NCI-H1417 treated with DMSO at 0.1 percent for 48 hours (cell line): Measurements from ENCODE around the gene CACNG6.
"Not testable (repeated sequence)": the region's sequence is repeated elsewhere in the genome, so short reads cannot be mapped to it uniquely, and the experiment has no call there.

ENCODE experiments used
- DNase-seq: peaks from one replicate; lab custom pipeline; 2025; lab: John Stamatoyannopoulos, UW

The CACNG6 gene

DNA sequence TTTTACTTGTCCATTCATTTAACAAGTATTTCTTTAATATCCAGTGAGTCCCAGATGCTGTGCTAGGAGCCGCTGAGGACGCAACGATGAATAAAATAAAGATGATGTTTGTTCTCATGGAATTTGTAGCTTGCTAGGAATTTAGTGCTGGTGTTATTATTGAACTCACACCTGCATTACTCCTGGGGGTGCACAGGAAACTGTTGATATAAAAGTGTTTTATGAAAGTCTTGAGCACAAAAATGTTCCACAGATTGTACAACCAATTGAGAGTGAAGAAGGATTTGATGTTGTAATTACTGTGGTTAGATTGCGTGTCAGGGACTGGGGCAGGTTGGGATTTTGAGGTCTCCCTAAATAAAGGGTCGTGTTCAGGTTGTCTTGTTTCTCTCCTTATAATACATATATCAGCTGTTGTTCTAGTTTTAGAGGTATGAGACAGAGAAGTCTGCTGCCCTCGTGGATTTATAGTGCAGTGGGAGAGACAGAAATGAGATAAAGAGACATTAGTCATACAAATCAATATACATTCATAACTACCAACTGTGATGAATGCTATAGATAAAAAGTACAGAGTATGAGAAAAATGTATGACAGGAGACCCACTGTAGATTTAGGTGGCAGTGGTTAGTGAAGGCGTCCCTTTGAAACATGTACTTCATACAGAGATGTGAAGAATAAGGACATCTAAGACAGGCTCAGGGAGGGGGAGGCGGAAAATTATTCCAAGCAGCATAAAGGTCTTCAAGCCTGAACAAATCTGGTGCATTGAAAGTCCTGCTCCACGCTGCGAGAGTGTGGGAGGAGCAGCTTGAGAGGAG lies 11.3 kb downstream of the CACNG6 start:
- DNase-seq: no peak

- DNase-seq: no peak
Observed at GRCh38 chr19:54009440-54009839, 18.0 kb downstream of the CACNG6 start.

GRCh38 chr19:54010474-54010873 lies 19.0 kb downstream of the CACNG6 start:
- DNase-seq: no peak

- DNase-seq: no peak
Observed at GRCh38 chr19:54011507-54012211, 20.2 kb downstream of the CACNG6 start.

DNA sequence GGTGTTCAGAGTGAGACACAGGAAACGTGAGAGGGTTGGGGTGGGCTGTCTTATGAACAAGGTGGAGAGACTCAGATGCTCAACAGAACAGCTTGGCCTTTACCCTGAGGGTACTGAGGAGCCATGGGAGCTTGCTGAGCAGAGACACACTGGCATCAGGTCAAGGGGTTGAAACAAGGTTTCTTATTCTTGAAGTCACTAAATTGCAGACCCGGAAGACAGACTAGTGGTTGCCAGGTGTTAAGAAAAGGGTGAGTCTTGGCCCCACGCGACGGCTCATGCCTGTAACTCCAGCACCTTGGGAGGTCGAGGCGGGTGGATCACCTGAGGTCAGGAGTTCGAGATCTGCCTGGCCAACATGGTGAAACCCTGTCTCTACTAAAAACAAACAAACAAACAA lies 22.4 kb downstream of the CACNG6 start:
- no peak for DNase-seq

- no peak for DNase-seq
Observed at GRCh38 chr19:54014920-54015560, 23.6 kb downstream of the CACNG6 start.

DNA sequence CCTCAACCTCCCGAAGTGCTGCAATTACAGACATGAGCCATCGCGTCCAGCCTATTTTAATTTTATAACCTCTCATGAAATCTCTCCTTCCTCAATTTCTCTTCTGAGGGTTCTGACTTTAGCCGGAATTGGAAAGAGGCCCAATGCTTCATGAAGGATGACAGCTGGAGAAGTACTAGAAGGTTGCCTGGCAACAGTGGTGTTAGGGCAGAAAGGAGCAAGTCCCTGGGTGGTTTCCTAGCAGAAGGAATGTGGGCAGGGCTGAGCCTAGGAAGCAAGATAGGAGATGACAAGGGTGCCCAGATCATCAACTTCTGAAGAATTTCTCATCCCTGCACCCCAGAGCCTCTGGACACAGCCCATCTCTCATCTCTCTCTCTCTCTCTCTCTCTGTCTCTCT lies 25.8 kb downstream of the CACNG6 start:
- DNase-seq: no peak

DNA sequence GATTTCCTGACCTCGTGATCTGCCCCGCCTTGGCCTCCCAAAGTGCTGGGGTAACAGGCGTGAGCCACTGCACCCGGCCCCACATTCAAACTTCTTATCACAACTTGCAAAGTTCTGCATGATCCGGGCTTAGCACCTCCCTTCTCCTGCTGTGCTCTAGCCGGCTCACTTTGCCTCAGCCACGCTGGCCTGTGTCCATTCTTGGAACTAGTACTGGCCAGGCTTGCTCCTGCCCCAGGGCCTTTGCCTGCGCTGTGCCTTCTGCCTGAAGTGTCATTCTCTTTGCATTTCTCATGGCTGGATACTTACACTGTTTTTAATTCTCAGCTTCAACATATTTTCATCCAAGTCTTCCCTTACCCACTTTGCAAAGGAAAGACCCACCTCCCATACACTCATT lies 29.9 kb downstream of the CACNG6 start:
- DNase-seq: no peak

DNA sequence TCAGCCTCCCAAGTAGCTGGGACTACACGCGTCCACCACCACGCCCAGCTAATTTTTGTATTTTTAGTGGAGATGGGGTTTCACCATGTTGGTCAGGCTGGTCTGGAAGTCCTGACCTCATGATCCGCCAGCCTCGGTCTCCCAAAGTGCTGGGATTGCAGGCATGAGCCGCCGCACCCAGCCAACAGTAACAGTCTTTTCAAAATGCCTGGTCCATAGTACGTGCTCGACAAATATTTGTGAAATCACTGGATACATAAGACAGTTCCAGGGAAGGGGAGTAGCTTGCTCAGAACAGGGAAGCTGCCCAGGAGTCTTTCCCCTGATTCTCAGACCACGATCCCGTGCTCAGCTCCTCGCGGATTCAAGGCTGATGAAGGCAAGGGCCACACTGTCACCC lies 30.5 kb downstream of the CACNG6 start:
- no peak for DNase-seq

DNA sequence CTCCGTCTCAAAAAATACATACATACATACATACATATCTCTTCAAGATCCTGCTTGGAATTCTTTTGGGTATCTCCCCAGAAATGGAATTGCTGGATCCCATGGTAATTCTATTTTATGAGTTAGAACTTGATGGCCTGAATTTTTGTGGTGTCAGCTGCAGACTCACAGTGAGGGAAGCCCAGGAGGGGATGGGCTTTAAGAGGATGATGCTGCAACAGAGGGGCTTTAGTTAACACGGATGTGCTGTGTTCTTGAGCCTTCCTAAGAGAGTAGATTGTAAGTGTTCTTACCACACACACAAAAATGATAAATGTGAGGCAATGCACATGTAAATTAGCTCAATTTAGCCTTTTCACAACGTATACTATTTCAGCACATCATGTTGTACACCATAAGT lies 31.8 kb downstream of the CACNG6 start:
- no peak for DNase-seq

DNA sequence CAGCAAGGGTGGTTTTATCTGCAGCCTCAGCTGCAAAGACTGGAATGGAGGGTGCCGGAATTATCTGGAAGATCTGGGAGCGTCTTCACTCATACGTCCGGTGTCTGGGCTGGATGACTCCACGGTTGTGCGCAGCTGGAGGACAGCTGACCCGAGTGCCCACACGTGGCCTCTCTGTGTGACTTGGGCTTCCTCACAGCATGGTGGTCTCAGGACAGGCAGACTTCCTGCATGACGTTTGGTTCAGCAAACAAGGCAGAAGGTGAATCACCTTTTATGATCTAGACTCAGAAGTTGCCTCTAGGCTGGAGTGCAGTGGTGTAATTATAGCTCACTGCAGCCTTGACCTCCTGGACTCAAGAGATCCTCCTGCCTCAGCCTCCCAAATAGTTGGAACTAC lies 33.2 kb downstream of the CACNG6 start:
- no peak for DNase-seq

DNA sequence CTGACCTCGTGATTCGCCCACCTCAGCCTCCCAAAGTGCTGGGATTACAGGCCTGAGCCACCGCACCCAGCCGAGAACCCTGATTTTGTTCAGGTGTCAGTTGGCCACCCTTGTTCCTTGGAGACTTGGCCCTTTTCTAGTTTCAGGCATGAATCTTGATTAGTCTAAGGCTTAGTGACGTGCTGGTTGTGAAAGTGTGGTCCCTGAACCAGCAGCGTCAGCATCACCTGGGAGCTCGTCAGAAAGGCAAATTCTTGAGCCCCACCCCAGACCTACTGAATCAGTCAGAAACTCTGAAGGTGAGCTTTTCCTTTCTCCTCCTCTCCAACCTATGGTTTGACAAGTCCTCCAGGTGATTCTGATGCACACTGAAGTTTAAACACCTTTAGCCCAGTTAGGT lies 35.2 kb downstream of the CACNG6 start:
- no peak for DNase-seq

DNA sequence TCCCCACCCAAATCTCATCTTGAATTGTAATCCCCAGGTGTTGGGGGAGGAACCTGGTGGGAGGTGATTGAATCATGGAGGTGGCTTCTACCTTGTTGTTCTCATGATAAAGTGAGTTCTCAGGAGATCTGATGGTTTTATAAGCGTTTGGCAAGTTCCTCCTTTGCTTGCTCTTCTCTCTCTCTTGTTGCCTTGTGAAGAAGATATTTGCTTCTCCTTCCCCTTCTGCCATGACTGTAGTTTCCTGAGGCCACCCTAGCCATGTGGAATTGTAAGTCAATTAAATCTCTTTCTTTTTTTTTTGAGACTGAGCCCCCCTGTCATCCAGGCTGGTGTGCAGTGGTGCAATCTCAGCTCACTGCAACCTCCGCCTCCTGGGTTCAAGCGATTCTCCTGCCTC lies 37.9 kb downstream of the CACNG6 start:
- DNase-seq: no peak

DNA sequence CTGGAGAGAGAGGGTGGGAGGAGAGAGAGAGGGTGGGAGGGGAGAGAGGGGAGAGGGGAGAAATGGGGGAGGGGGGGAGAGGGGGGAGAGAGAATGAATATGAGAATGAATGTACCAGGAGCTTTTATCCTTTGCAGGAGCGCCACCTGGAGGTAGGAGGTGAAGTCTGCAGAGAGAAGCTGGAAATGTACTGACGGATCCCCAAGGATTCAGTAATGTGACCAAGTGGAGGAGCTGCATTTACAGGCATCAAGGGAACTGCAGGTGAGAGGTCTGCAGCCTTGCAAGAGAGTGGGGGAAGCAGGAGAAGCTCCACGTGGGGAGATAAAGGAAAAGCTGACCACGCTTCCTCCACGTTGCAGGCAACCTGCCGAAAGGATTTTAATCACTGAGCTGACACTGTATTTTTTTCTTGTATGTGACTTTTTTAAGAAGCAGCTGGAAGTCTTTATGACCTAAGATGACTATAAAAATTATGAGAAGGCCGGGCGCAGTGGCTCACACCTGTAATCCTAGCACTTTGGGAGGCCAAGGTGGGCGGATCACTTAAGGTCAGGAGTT lies 38.6 kb downstream of the CACNG6 start:
- DNase-seq: no peak

DNA sequence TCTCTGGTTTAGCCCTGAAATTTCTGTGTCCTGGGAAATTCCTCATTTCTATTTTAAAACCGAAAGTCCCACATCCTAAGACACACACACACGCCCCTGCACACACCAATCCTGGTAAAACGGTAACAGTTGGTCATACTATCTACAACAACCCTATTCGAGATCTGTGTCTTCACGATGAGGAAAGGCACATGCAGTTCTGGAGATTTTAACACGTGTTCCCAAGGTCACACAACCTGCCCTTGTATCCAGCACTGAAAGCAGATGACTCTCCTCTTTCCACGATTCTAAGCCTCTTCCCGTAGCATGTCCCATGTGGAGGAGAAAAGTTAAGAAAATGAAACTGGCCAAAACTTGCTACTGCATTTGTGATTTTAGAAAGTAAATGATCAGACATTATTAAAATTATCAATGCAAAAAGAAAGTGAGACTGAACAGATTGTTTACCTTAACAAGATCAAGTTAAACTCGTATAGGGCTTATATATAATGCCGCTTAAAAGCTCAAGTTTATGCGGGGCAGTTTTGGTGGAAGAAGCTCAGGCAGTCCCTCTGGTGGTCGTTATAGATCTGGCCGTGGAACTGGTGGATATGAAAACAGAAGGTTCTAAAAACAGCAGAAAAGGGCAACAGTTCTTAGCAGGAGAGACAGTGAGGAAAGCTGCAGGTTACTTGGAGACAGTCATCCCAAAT lies 39.6 kb downstream of the CACNG6 start:
- DNase-seq: no peak

DNA sequence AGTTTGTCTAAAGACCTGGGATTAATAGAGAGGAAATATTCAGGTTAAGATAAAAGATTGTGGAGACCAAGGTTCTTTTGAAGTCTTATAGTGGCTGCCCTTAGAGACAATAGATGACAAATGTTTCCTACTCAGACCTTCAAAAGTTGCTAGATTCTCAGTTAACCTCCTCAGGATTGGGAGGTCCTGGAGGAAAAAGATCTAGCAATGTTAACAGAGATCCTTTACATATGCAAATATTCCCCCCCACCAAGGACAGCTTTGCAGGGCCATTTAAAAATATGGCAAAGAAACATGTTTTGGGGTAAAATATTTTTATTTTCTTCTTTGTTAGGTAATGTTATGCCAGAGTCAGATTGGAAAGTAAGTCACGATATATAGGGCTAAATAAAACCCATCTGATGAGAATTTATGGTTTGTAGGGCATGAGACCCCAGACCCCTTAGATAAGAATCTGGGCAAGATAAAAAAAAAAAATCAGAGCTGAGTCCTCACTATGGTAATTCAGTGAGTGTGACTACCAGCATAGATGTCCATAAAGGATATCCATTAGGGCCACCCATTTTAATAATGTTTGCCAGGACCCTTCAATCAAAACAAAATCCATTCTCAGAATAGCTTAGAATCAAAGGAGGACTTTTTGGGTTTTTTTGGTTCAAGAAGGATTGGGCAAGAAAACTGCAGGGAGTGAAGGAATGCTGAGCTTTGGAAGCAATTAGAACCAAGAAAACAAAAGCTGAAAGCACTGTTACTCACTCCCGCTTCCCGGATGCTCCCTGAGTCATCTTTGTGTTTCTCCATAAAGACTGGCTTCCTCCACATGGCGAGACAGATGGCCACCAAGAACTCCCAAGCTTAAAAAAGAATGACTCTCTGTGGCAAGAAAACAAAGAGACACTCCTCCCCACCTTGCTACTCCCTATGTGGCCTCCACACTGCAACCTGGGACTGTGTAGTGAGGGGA lies 44.1 kb downstream of the CACNG6 start:
- no peak for DNase-seq

DNA sequence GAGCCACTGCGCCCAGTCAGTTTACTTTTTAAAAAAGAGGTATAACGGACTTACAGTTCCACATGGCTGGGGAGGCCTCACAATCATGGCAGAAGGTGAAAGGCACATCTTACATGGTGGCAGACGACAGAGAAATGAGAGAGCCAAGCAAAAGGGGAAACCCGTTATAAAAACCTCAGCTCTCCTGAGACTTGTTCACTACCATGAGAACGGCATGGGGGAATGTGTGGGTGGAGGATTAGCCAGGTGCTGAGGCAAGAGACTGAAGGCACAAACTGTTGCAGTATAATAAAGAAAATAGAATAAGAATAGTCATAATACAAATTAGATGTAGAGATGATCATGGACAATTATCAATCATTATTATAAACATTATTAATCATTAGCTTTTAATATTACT lies 45.1 kb downstream of the CACNG6 start:
- not testable (repeated sequence) for DNase-seq

DNA sequence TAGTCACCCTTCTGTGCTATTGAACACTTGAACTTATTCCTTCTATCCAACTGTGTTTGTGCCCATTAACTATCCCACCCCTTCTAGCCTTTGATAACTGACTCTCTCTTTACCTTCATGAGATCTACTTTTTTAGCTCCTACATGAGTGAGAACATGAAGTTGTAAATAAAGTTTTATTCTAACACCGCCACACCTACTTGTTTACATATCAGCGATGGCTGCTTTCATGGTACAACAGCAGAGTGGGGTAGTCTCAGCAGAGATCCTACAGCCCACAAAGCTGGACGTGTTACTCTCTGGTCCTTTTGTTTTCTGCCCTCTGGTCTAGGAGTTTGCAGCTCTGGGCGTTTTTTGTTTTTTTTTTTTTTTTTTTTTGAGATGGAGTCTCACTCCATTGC lies 48.6 kb downstream of the CACNG6 start:
- DNase-seq: no peak

GRCh38 chr19:54041969-54042606 lies 50.7 kb downstream of the CACNG6 start:
- no peak for DNase-seq

DNA sequence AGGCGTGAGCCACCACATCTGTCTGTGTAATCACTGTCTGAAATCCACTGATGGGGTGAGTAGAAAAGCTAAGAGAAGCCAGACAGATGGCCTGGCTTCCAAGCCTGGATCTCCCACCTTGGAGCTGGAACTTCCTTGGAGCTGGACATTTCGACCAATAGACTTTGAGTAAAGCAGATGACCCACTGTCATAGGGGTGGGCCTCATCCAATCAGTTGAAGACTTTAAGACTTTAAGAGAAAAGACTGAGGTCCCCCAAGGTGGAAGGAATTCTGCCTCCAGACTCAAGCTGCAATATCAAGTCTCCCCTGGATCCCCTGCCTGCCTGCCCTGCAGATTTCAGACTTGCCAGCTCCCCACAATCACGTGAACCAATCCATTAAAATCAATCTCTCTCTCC lies 51.6 kb downstream of the CACNG6 start:
- DNase-seq: no peak

DNA sequence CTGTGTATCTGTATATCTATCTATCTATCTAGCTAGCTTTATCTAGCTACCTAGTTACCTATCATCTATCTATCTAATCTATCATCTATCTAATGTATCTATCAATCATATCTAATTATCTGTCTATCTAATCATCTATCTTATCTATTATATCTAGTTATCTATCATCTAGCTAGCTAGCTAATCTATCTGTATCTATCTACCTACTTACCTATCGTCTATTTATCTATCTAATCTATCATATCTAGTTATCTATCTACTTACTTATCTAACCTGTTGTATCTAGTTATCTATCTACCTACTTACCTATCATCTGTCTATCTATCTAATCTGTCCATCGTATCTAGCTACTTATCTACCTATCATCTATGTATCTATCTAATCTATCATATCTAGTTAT lies 54.3 kb downstream of the CACNG6 start:
- no peak for DNase-seq
